Measurements from ENCODE around the gene COX10. TPM values are rescaled to one million over a fixed set of nuclear protein-coding genes. Genes with fewer than 3 reads are reported as not detected.

Gene COX10
- total RNA-seq, 2 donors from 2014 or later = 8.7 to 26.5 TPM

GRCh38 chr17:14153374-14153773 lies 84.1 kb downstream of the COX10 start:
- TF ChIP-seq CTCF (IDR thresholded peaks at IDR 0.05) = no peak
- ATAC-seq (ENCODE audit: insufficient number of reproducible peaks, low FRiP score, low read depth) = no peak
- no peaks in the 10 kb centered on the region for H3K27me3 ChIP-seq (replicated peaks; ENCODE audit: insufficient read depth)
- peaks cover 0 to 8% of the 10 kb centered on the region in 2 donors for H3K4me1 ChIP-seq (ENCODE audit: control insufficient read depth in 1 of 2, low read depth in 2 of 2)
- H3K4me3 ChIP-seq = no peak overlapping the region
- no peaks in the 10 kb centered on the region for H3K9me3 ChIP-seq
- no peaks in the 10 kb centered on the region for H3K36me3 ChIP-seq
- no peak overlapping the region for H3K27ac ChIP-seq
- DNase-seq (ENCODE audit: low spot score) = no peak

GRCh38 chr17:14156689-14157088 lies 87.4 kb downstream of the COX10 start:
- TF ChIP-seq CTCF (IDR thresholded peaks at IDR 0.05) = no peak
- ATAC-seq (ENCODE audit: insufficient number of reproducible peaks, low FRiP score, low read depth) (no peak), DNase-seq (ENCODE audit: low spot score) (no peak)
- Histone ChIP-seq H3K9me3 (no peaks in the 10 kb centered on the region), H3K4me1 (ENCODE audit: control insufficient read depth in 1 of 2, low read depth in 2 of 2) (peaks cover 0 to 8% of the 10 kb centered on the region in 2 donors), H3K4me3 (no peak overlapping the region), H3K27me3 (replicated peaks; ENCODE audit: insufficient read depth) (no peaks in the 10 kb centered on the region), H3K27ac (no peak overlapping the region), H3K36me3 (no peaks in the 10 kb centered on the region)

- H3K9me3 ChIP-seq = no peaks in the 10 kb centered on the region
- H3K36me3 ChIP-seq = no peaks in the 10 kb centered on the region
- TF ChIP-seq CTCF (IDR thresholded peaks at IDR 0.05) = no peak
- peaks cover 0 to 3% of the 10 kb centered on the region in 2 donors for H3K4me1 ChIP-seq (ENCODE audit: control insufficient read depth in 1 of 2, low read depth in 2 of 2)
- no peak for ATAC-seq (ENCODE audit: insufficient number of reproducible peaks, low FRiP score, low read depth)
- no peak overlapping the region for H3K4me3 ChIP-seq
- H3K27me3 ChIP-seq (replicated peaks; ENCODE audit: insufficient read depth) = no peaks in the 10 kb centered on the region
- H3K27ac ChIP-seq = no peak overlapping the region
- DNase-seq (ENCODE audit: low spot score) = no peak
Observed at GRCh38 chr17:14157822-14158221, 88.5 kb downstream of the COX10 start.

GRCh38 chr17:14158707-14159106 lies 89.4 kb downstream of the COX10 start:
- Histone ChIP-seq H3K9me3 (no peaks in the 10 kb centered on the region), H3K36me3 (no peaks in the 10 kb centered on the region), H3K4me1 (ENCODE audit: control insufficient read depth in 1 of 2, low read depth in 2 of 2) (no peaks in the 10 kb centered on the region), H3K27ac (no peak overlapping the region), H3K4me3 (no peak overlapping the region), H3K27me3 (replicated peaks; ENCODE audit: insufficient read depth) (no peaks in the 10 kb centered on the region)
- ATAC-seq (ENCODE audit: insufficient number of reproducible peaks, low FRiP score, low read depth) = no peak
- no peak for TF ChIP-seq CTCF (IDR thresholded peaks at IDR 0.05)
- no peak for DNase-seq (ENCODE audit: low spot score)

GRCh38 chr17:14161419-14161818 lies 92.1 kb downstream of the COX10 start:
- DNase-seq (ENCODE audit: low spot score) (no peak), ATAC-seq (ENCODE audit: insufficient number of reproducible peaks, low FRiP score, low read depth) (no peak)
- no peak overlapping the region for H3K27ac ChIP-seq
- H3K4me3 ChIP-seq = no peak overlapping the region
- H3K4me1 ChIP-seq (ENCODE audit: control insufficient read depth in 1 of 2, low read depth in 2 of 2) = no peaks in the 10 kb centered on the region
- no peaks in the 10 kb centered on the region for H3K36me3 ChIP-seq
- no peak for TF ChIP-seq CTCF (IDR thresholded peaks at IDR 0.05)
- no peaks in the 10 kb centered on the region for H3K27me3 ChIP-seq (replicated peaks; ENCODE audit: insufficient read depth)
- H3K9me3 ChIP-seq = no peaks in the 10 kb centered on the region
